H1 (cell line): ENCODE results near the gene DMRTA1. TPM values are rescaled to one million over a fixed set of nuclear protein-coding genes. Genes with fewer than 3 reads are reported as not detected.

Experiments
- CTCF ChIA-PET: fragments of 300-600 bp; sonication (Branson Sonifier 250); formaldehyde crosslinking; loops from one replicate; lab custom pipeline; 2021; ENCODE audit not compliant: partially characterized antibody; lab: Charles Lee
- POLR2A ChIA-PET: fragments of 300-600 bp; sonication (Branson Sonifier 250); formaldehyde crosslinking; loops from one replicate; lab custom pipeline; 2021; ENCODE audit warnings: inconsistent platforms; ENCODE audit not compliant: partially characterized antibody; lab: Charles Lee
- DNase-seq, 2 experiments: peaks; one replicate each; pipeline versions ENCODE4 v3.0.0 to v3.0.0-alpha.2; 2010 to 2022; ENCODE audit warnings: low spot score in 2 of 2, low read depth in 1 of 2, mixed read lengths in 1 of 2
- FAIRE-seq: peaks from 2 replicates; lab custom pipeline; 2011; peaks lifted over from hg19 to GRCh38; lab: Jason Lieb, UNC
- H2AFZ ChIP-seq: 2 replicates; pipeline ENCODE4 v1.8.1; 2012; ENCODE audit warnings: low read length, inconsistent platforms
- H2AK5ac ChIP-seq: 2 replicates; pipeline ENCODE4 v1.6.1; 2013; ENCODE audit warnings: low read depth, low read length
- H2BK120ac ChIP-seq: replicated peaks from 2 replicates; pipeline ENCODE3; 2013; ENCODE audit warnings: low read depth, low read length, inconsistent platforms
- H2BK12ac ChIP-seq: 2 replicates; pipeline ENCODE4 v1.6.1; 2013; ENCODE audit warnings: low read depth, low read length
- H2BK15ac ChIP-seq: 2 replicates; pipeline ENCODE4 v1.6.1; 2013; ENCODE audit warnings: low read length
- H2BK20ac ChIP-seq: 2 replicates; pipeline ENCODE4 v1.6.1; 2013; ENCODE audit warnings: low read length
- H2BK5ac ChIP-seq: 2 replicates; pipeline ENCODE4 v1.6.1; 2013; ENCODE audit warnings: low read depth, low read length
- H3K14ac ChIP-seq: 2 replicates; pipeline ENCODE4 v1.6.1; 2013; ENCODE audit warnings: inconsistent platforms; ENCODE audit not compliant: insufficient read length
- H3K18ac ChIP-seq: 2 replicates; pipeline ENCODE4 v1.6.1; 2013; ENCODE audit warnings: low read length; ENCODE audit errors: extremely low read depth
- H3K23ac ChIP-seq: 2 replicates; pipeline ENCODE4 v1.6.1; 2013; ENCODE audit warnings: inconsistent platforms; ENCODE audit not compliant: insufficient read length
- H3K23me2 ChIP-seq: 2 replicates; pipeline ENCODE4 v1.6.1; 2013; ENCODE audit warnings: low read depth, low read length
- H3K27ac ChIP-seq: 2 replicates; pipeline ENCODE4 v1.6.1; 2011; ENCODE audit warnings: low read depth, low read length, inconsistent platforms
- H3K27me3 ChIP-seq, 4 experiments: replicated peaks in 1 of 4; 1 replicate in 1 of 4; 2 replicates in 3 of 4; pipeline versions ENCODE4 v1.6.1 to v1.8.1; 2011 to 2013; ENCODE audit warnings: low read length in 3 of 4, mild to moderate bottlenecking in 3 of 4, inconsistent platforms in 2 of 4, mixed read lengths in 2 of 4, moderate library complexity in 1 of 4; ENCODE audit not compliant: control insufficient read depth in 3 of 4, insufficient read depth in 3 of 4; ENCODE audit errors: extremely low read depth in 1 of 4
- H3K36me3 ChIP-seq, 4 experiments: 2 replicates each; pipeline versions ENCODE4 v1.6.1 to v1.8.1; 2011 to 2013; ENCODE audit warnings: mild to moderate bottlenecking in 4 of 4, low read length in 3 of 4, moderate library complexity in 2 of 4, control low read depth in 1 of 4, inconsistent platforms in 1 of 4; ENCODE audit not compliant: insufficient read depth in 4 of 4, control insufficient read depth in 2 of 4
- H3K4ac ChIP-seq: replicated peaks from 2 replicates; pipeline ENCODE3; 2013; ENCODE audit warnings: low read length, low read depth, mixed read lengths, inconsistent platforms; ENCODE audit not compliant: insufficient read length
- H3K4me1 ChIP-seq, 4 experiments: replicated peaks in 1 of 4; 1 replicate in 1 of 4; 2 replicates in 3 of 4; pipeline versions ENCODE4 v1.6.1 to v1.8.1; 2011 to 2013; ENCODE audit warnings: low read length in 3 of 4, inconsistent platforms in 2 of 4, mixed read lengths in 1 of 4; ENCODE audit not compliant: insufficient read depth in 4 of 4, control insufficient read depth in 3 of 4
- H3K4me2 ChIP-seq, 2 experiments: 2 replicates each; pipeline versions ENCODE4 v1.6.1 to v1.8.1; 2011 to 2013; ENCODE audit warnings: low read depth in 2 of 2, low read length in 2 of 2, control low read depth in 1 of 2, inconsistent platforms in 1 of 2, mild to moderate bottlenecking in 1 of 2; ENCODE audit not compliant: insufficient read depth in 1 of 2
- H3K4me3 ChIP-seq, 4 experiments: fragments of 200-600, 300-600 bp in 1 of 4; sonication (generic), shearing (Covaris generic), sonication (Bioruptor Twin) in 1 of 4; 2 replicates each; pipeline versions ENCODE4 v1.5.1 to v1.8.1; 2011 to 2016; ENCODE audit warnings: low read length in 4 of 4, low read depth in 3 of 4, control low read depth in 2 of 4, inconsistent platforms in 2 of 4, mild to moderate bottlenecking in 2 of 4, mixed read lengths in 1 of 4, moderate library complexity in 1 of 4; ENCODE audit not compliant: insufficient read depth in 2 of 4; ENCODE audit errors: extremely low read depth in 1 of 4
- H3K56ac ChIP-seq: replicated peaks from 2 replicates; pipeline ENCODE3; 2013; ENCODE audit warnings: low read depth, mild to moderate bottlenecking, mixed read lengths, low read length, inconsistent platforms; ENCODE audit not compliant: insufficient read length
- H3K79me1 ChIP-seq: 2 replicates; pipeline ENCODE4 v1.6.1; 2013; ENCODE audit warnings: low read depth, low read length, control low read depth
- H3K79me2 ChIP-seq, 2 experiments: 2 replicates each; pipeline versions ENCODE4 v1.6.1 to v1.8.1; 2012 to 2013; ENCODE audit warnings: low read length in 2 of 2, mild to moderate bottlenecking in 2 of 2, inconsistent platforms in 1 of 2; ENCODE audit not compliant: insufficient read depth in 2 of 2, control insufficient read depth in 1 of 2
- H3K9ac ChIP-seq, 4 experiments: replicated peaks in 1 of 4; 1 replicate in 1 of 4; 2 replicates in 3 of 4; pipeline versions ENCODE4 v1.6.1 to v1.8.1; 2011 to 2013; ENCODE audit warnings: low read depth in 3 of 4, low read length in 3 of 4, control low read depth in 2 of 4, mild to moderate bottlenecking in 2 of 4, moderate library complexity in 2 of 4, inconsistent platforms in 1 of 4; ENCODE audit errors: extremely low read depth in 1 of 4
- H3K9me3 ChIP-seq, 2 experiments: 2 replicates each; pipeline versions ENCODE4 v1.6.1 to v1.8.1; 2012 to 2013; ENCODE audit warnings: mild to moderate bottlenecking in 2 of 2, moderate library complexity in 2 of 2, control low read depth in 1 of 2, inconsistent platforms in 1 of 2, low read depth in 1 of 2, low read length in 1 of 2, mixed read lengths in 1 of 2; ENCODE audit not compliant: insufficient read depth in 2 of 2
- H4K20me1 ChIP-seq, 2 experiments: replicated peaks in 1 of 2; 2 replicates each; pipeline versions ENCODE3 to v1.8.1; 2011 to 2013; ENCODE audit warnings: inconsistent platforms in 2 of 2, low read length in 2 of 2, mild to moderate bottlenecking in 1 of 2; ENCODE audit not compliant: insufficient read depth in 2 of 2, control insufficient read depth in 1 of 2
- H4K5ac ChIP-seq: 2 replicates; pipeline ENCODE4 v1.6.1; 2013; ENCODE audit warnings: low read length, low read depth, mixed read lengths, inconsistent platforms; ENCODE audit not compliant: insufficient read length
- H4K8ac ChIP-seq: 2 replicates; pipeline ENCODE4 v1.8.0; 2013; ENCODE audit warnings: mild to moderate bottlenecking, moderate library complexity, low read length, inconsistent platforms; ENCODE audit not compliant: insufficient read depth; ENCODE audit errors: extremely low read depth
- H4K91ac ChIP-seq: replicated peaks from 2 replicates; pipeline ENCODE3; 2013; ENCODE audit warnings: low read length, mixed read lengths, inconsistent platforms; ENCODE audit not compliant: insufficient read length
- BCL11A ChIP-seq, 2 experiments: IDR thresholded peaks; one replicate each; pipeline ENCODE4 v1.6.1; 2011; ENCODE audit warnings: low read depth in 2 of 2, low read length in 2 of 2, mild to moderate bottlenecking in 2 of 2
- CHD1 ChIP-seq: IDR thresholded peaks from 2 replicates; pipeline ENCODE4 v1.6.1; 2012; ENCODE audit warnings: low read depth, low read length, improper control_type of control experiment
- EGR1 ChIP-seq: IDR thresholded peaks from 2 replicates; pipeline ENCODE4 v1.6.1; 2011; ENCODE audit warnings: low read depth, low read length, borderline replicate concordance
- EZH2 ChIP-seq: fragments of 200-600 bp; sonication (generic); IDR thresholded peaks from 2 replicates; pipeline ENCODE4 v1.7.1; 2012; ENCODE audit warnings: low read depth, mild to moderate bottlenecking, moderate library complexity, low read length, inconsistent platforms; ENCODE audit not compliant: severe bottlenecking
- FOSL1 ChIP-seq: IDR thresholded peaks from 2 replicates; pipeline ENCODE4 v1.6.1; 2011; ENCODE audit warnings: mild to moderate bottlenecking, low read depth, low read length, moderate library complexity; ENCODE audit not compliant: insufficient read depth
- MAX ChIP-seq: IDR thresholded peaks from 2 replicates; pipeline ENCODE4 v1.6.1; 2012; ENCODE audit warnings: inconsistent platforms
- POLR2A ChIP-seq, 2 experiments: IDR thresholded peaks; 1 replicate in 1 of 2; 2 replicates in 1 of 2; pipeline ENCODE4 v1.6.1; 2011; ENCODE audit warnings: low read depth in 2 of 2, low read length in 2 of 2, mild to moderate bottlenecking in 2 of 2; ENCODE audit errors: control extremely low read depth in 1 of 2
- RFX5 ChIP-seq: IDR thresholded peaks from 2 replicates; pipeline ENCODE4 v1.6.1; 2011; ENCODE audit warnings: low read depth, low read length, improper control_type of control experiment, borderline replicate concordance
- TEAD4 ChIP-seq: IDR thresholded peaks from 2 replicates; pipeline ENCODE4 v1.6.1; 2012; ENCODE audit warnings: low read depth, low read length, inconsistent platforms, mixed read lengths
- WGBS, 2 experiments: shearing (Covaris generic) in 1 of 2; methylation state at CpG; one replicate each; pipeline versions ENCODE4 v1.1.6 to v1.1.7; 2013 to 2015; ENCODE audit warnings: low lambda C conversion rate in 2 of 2, mixed read lengths in 2 of 2, inconsistent platforms in 1 of 2, low coverage in 1 of 2, missing lambda C conversion rate in 1 of 2; ENCODE audit not compliant: insufficient replicate concordance in 2 of 2, insufficient coverage in 1 of 2, insufficient read length in 1 of 2; ENCODE audit errors: extremely low coverage in 1 of 2, missing lambda C conversion rate in 1 of 2; 5-methylcytosine and 5-hydroxymethylcytosine counted together
- polyA plus RNA-seq, 7 experiments: library from polyadenylated mRNA; depleted of rRNA in 3 of 7; stranded (reverse) in 5 of 7; unstranded in 2 of 7; fragments of >200 nt in 5 of 7; fragments of 200-250 nt in 2 of 7; gene quantifications; 1 replicate in 5 of 7; 2 replicates in 1 of 7; 4 replicates in 1 of 7; pipeline versions ENCODE4 v1.2.1 to v1.2.3, GENCODE V29; 2011 to 2013; ENCODE audit warnings: missing spikeins in 2 of 7, mixed read lengths in 2 of 7
- total RNA-seq: library from RNA; stranded (reverse); fragmentation: NEBNext Ultra II Directional; extraction: Animal tissue kit (Norgen Biotek cat#: 25700); gene quantifications from 2 replicates; pipeline ENCODE4 v1.2.1, GENCODE V29; 2021
- TF ChIP-seq, protein P1 (sequence below): IDR thresholded peaks from 2 replicates; pipeline ENCODE4 v1.6.1; 2011; ENCODE audit warnings: low read length, improper control_type of control experiment
- TF ChIP-seq, protein P2 (sequence below): IDR thresholded peaks from 2 replicates; pipeline ENCODE4 v1.6.1; 2012; ENCODE audit warnings: low read length, inconsistent platforms

DMRTA1 gene
- total and polyA plus RNA-seq, 2 of the 8 experiments (the other 6 are each of a cell fraction or from before 2014, with no cell fraction given): 1.5 to 3.3 TPM

DNA sequence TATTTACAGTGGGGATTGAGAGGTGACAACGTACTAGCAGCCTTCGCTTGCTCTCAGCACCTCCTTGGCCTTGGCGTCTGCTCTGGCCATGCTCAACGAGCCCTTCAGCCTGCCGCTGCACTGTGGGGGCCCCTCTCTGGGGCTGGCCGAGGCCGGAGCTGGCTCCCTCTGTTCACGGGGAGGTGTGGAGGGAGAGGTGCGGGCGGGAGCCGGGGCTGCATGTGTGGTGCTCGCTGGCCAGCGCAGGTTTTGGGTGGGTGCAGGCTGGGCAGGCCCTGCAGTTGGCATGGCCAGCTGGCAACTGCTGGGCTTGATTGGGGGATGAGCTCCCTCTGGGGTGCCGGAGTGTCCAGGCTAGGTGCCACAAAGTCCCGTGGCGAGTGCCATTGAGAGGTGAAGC is 5.8 kb upstream of the DMRTA1 start:
- no peaks in the 10 kb centered on the region for H3K79me1 ChIP-seq
- no peak overlapping the region for H3K4ac ChIP-seq
- no peak overlapping the region for H3K14ac ChIP-seq
- WGBS, 2 experiments: 94% methylated on average over 9 of the region's 16 CpGs; no CpG with 5 or more reads in 1 of the 2 experiments
- POLR2A ChIA-PET: no interaction called here
- H2BK15ac ChIP-seq: no peak overlapping the region
- no peak for TF ChIP-seq MAX
- TF ChIP-seq EGR1: no peak
- TF ChIP-seq, protein P1, sequence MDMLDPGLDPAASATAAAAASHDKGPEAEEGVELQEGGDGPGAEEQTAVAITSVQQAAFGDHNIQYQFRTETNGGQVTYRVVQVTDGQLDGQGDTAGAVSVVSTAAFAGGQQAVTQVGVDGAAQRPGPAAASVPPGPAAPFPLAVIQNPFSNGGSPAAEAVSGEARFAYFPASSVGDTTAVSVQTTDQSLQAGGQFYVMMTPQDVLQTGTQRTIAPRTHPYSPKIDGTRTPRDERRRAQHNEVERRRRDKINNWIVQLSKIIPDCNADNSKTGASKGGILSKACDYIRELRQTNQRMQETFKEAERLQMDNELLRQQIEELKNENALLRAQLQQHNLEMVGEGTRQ: no peak
- TF ChIP-seq, protein P2, sequence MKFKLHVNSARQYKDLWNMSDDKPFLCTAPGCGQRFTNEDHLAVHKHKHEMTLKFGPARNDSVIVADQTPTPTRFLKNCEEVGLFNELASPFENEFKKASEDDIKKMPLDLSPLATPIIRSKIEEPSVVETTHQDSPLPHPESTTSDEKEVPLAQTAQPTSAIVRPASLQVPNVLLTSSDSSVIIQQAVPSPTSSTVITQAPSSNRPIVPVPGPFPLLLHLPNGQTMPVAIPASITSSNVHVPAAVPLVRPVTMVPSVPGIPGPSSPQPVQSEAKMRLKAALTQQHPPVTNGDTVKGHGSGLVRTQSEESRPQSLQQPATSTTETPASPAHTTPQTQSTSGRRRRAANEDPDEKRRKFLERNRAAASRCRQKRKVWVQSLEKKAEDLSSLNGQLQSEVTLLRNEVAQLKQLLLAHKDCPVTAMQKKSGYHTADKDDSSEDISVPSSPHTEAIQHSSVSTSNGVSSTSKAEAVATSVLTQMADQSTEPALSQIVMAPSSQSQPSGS: no peak
- no peak for TF ChIP-seq TEAD4
- TF ChIP-seq EZH2: no peak
- TF ChIP-seq BCL11A (IDR thresholded peaks at IDR 0.05; ENCODE audit: low read depth in 2 of 2, low read length in 2 of 2): no peak
- no peak for TF ChIP-seq CHD1
- TF ChIP-seq FOSL1: no peak
- no peak for TF ChIP-seq POLR2A (IDR thresholded peaks at IDR 0.05; ENCODE audit: control extremely low read depth in 1 of 2, low read depth in 2 of 2, low read length in 2 of 2)
- TF ChIP-seq RFX5: no peak
- H3K79me2 ChIP-seq: no peaks in the 10 kb centered on the region
- no peak overlapping the region for H3K9ac ChIP-seq
- no peaks in the 10 kb centered on the region for H3K23me2 ChIP-seq
- H3K27ac ChIP-seq: no peak overlapping the region
- no peak overlapping the region for H2BK20ac ChIP-seq
- H2BK120ac ChIP-seq: no peak overlapping the region
- H3K36me3 ChIP-seq: no peaks in the 10 kb centered on the region
- no peak overlapping the region for H4K5ac ChIP-seq
- H2AK5ac ChIP-seq: no peak overlapping the region
- H3K56ac ChIP-seq: no peak overlapping the region
- no peak for FAIRE-seq
- DNase-seq: no peak
- no peak overlapping the region for H2BK5ac ChIP-seq
- no peak overlapping the region for H3K4me3 ChIP-seq
- H3K18ac ChIP-seq: no peak overlapping the region
- H4K8ac ChIP-seq: no peak overlapping the region
- H4K20me1 ChIP-seq: no peaks in the 10 kb centered on the region
- H2AFZ ChIP-seq: no peak overlapping the region
- no peak overlapping the region for H4K91ac ChIP-seq
- H3K9me3 ChIP-seq: peaks cover 0 to 4% of the 10 kb centered on the region in 2 experiments; a peak in 1 of 4 replicates
- no peak overlapping the region for H3K23ac ChIP-seq
- no peak overlapping the region for H3K4me2 ChIP-seq
- H2BK12ac ChIP-seq: no peak overlapping the region
- CTCF ChIA-PET: interaction anchor here (0.7 to 3.3 kb wide), 5 partner anchors 10 to 197 kb away, joined by 3 to 15 read pairs (median 3); no protein-coding TSS in a partner anchor
- H3K4me1 ChIP-seq: no peaks in the 10 kb centered on the region
- no peaks in the 10 kb centered on the region; a peak in 1 of 7 replicates for H3K27me3 ChIP-seq
